Ishikawa (cell line): ENCODE results near the gene HOXA13.
A peak's percentile ranks its signal among the peaks of the same experiment; 100 is the strongest.

ENCODE experiments used
- CEBPB ChIP-seq: IDR thresholded peaks from 2 replicates; pipeline ENCODE4 v1.6.1; 2012
- CREB1 ChIP-seq: IDR thresholded peaks from 2 replicates; pipeline ENCODE4 v1.6.1; 2012; ENCODE audit warnings: low read depth
- EGR1 ChIP-seq: IDR thresholded peaks from 2 replicates; pipeline ENCODE4 v1.6.1; 2012
- EP300 ChIP-seq: IDR thresholded peaks from 2 replicates; pipeline ENCODE4 v1.6.1; 2012; ENCODE audit warnings: borderline replicate concordance
- FOXM1 ChIP-seq: IDR thresholded peaks from 2 replicates; pipeline ENCODE4 v1.6.1; 2012; ENCODE audit warnings: low read depth, borderline replicate concordance
- NFIC ChIP-seq: IDR thresholded peaks from 2 replicates; pipeline ENCODE4 v1.6.1; 2012
- RAD21 ChIP-seq: IDR thresholded peaks from 2 replicates; pipeline ENCODE4 v1.6.1; 2012; ENCODE audit warnings: low read depth
- TAF1 ChIP-seq: IDR thresholded peaks from 2 replicates; pipeline ENCODE4 v1.6.1; 2012; ENCODE audit warnings: low read depth, mild to moderate bottlenecking
- TCF12 ChIP-seq: IDR thresholded peaks from 2 replicates; pipeline ENCODE4 v1.6.1; 2012; ENCODE audit warnings: low read depth
- TEAD4 ChIP-seq: IDR thresholded peaks from 2 replicates; pipeline ENCODE4 v1.6.1; 2012
- USF1 ChIP-seq: IDR thresholded peaks from 2 replicates; pipeline ENCODE4 v1.6.1; 2012
- YY1 ChIP-seq: IDR thresholded peaks from 2 replicates; pipeline ENCODE4 v1.6.1; 2012; ENCODE audit warnings: low read depth
- ZBTB7A ChIP-seq: IDR thresholded peaks from 2 replicates; pipeline ENCODE4 v1.6.1; 2012; ENCODE audit warnings: low read depth
- TF ChIP-seq, protein P1 (sequence below): IDR thresholded peaks from 2 replicates; pipeline ENCODE4 v1.6.1; 2012
- TF ChIP-seq, protein P2 (sequence below): IDR thresholded peaks from 2 replicates; pipeline ENCODE4 v1.6.1; 2012; ENCODE audit warnings: low read depth, mild to moderate bottlenecking

Gene HOXA13

GRCh38 chr7:27173956-27174873 lies 25.7 kb downstream of the HOXA13 start, which contains the start of gene HOXA10:
Gene HOXA10 (minus strand): TSS chr7:27174320. CDS start chr7:27174306, 14 bp downstream.
- no peak for TF ChIP-seq NFIC
- peak; percentile 13; the same call in 1 of the 2 replicates for TF ChIP-seq ZBTB7A

- TF ChIP-seq TAF1, result peak; percentile 62; the same call in 1 of the 2 replicates
- TF ChIP-seq, protein P1, sequence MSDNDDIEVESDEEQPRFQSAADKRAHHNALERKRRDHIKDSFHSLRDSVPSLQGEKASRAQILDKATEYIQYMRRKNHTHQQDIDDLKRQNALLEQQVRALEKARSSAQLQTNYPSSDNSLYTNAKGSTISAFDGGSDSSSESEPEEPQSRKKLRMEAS, result peak; percentile 71
- TF ChIP-seq TCF12, result no peak
- TF ChIP-seq EP300, result peak; percentile 35
- TF ChIP-seq ZBTB7A, result no peak
- peak; percentile 58; the same call in 1 of the 2 replicates for TF ChIP-seq YY1
- peak; percentile 50 for TF ChIP-seq NFIC
These were observed 26.4 kb downstream of the HOXA13 start for GRCh38 chr7:27173511-27173955.

DNA sequence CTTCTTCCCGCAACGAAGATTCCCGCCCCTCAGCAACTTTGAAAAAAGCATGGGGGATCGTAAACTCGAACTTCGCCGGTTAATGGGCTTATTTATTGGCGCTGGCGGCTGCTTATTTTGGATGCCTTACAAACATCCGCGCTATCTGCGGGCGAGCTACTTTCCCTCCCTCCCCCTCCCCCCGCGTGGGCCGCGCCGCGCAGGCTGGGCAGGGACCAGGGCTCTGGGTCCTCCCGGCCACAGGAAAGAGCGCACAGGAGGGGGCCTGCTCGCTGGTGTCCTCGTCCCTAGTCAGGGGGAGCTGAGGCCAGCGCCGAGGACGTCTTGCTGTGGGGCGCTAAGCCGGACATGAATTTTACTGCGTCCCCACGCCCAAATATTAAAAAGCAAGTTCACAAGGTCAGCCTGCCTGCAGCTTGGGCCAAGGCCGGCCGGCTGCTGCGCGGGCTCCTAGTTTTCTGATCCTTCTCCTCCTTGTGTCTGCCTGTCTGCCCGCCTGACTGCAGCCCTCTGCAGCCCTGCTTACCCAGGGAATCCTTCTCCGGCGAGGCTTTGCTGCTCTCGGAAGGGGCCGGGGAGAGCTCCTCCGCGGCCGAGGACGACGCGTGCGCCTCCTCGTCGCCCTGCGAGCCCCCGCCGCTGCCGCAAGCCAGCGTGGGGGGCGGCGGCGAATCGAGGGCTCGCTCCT lies 26.9 kb downstream of the HOXA13 start:
- TF ChIP-seq EGR1 (peak; percentile 26; the same call in 1 of the 2 replicates), USF1 (no peak)
- TF ChIP-seq, protein P2, sequence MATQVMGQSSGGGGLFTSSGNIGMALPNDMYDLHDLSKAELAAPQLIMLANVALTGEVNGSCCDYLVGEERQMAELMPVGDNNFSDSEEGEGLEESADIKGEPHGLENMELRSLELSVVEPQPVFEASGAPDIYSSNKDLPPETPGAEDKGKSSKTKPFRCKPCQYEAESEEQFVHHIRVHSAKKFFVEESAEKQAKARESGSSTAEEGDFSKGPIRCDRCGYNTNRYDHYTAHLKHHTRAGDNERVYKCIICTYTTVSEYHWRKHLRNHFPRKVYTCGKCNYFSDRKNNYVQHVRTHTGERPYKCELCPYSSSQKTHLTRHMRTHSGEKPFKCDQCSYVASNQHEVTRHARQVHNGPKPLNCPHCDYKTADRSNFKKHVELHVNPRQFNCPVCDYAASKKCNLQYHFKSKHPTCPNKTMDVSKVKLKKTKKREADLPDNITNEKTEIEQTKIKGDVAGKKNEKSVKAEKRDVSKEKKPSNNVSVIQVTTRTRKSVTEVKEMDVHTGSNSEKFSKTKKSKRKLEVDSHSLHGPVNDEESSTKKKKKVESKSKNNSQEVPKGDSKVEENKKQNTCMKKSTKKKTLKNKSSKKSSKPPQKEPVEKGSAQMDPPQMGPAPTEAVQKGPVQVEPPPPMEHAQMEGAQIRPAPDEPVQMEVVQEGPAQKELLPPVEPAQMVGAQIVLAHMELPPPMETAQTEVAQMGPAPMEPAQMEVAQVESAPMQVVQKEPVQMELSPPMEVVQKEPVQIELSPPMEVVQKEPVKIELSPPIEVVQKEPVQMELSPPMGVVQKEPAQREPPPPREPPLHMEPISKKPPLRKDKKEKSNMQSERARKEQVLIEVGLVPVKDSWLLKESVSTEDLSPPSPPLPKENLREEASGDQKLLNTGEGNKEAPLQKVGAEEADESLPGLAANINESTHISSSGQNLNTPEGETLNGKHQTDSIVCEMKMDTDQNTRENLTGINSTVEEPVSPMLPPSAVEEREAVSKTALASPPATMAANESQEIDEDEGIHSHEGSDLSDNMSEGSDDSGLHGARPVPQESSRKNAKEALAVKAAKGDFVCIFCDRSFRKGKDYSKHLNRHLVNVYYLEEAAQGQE, result no peak
- TF ChIP-seq, protein P1, result 0 out of 2 replicates have a peak, but pooled peaks have one; percentile 4

DNA sequence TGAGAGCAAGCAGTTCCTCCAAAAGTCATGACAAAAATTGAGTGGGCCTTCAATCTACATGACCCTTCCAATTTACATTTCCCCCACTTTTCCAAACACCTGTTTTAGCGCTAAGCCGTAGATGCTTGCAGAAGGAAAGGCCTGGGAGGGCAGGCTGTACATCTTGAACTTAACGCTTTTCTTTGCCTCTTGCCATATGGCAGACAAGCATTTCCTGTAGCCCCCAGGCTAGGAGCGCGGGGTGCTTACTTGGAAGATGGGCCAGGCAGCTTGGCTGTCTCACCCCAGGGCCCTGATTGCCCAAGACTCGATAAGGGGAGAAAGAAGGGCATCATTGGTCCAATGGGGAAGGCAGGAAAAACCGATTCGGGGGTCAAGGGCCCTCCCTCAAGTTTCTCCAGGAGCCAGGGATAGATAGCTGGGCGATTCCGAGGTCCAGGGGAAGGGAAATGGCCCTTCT lies 27.5 kb downstream of the HOXA13 start:
- TF ChIP-seq YY1 (no peak), EP300 (no peak), CEBPB (no peak), TAF1 (no peak), CREB1 (no peak)
- TF ChIP-seq, protein P1, result no peak

GRCh38 chr7:27171637-27172314 lies 28.1 kb downstream of the HOXA13 start:
- TF ChIP-seq TCF12 (no peak), CREB1 (no peak), FOXM1 (no peak), EGR1 (no peak), USF1 (no peak), RAD21 (no peak), CEBPB (no peak), EP300 (no peak), TEAD4 (no peak), ZBTB7A (no peak)
- TF ChIP-seq, protein P2, result no peak
- TF ChIP-seq, protein P1, result no peak; the same call in 1 of the 2 replicates
